ENCODE results near the gene CDH23.

CDH23 gene

DNA sequence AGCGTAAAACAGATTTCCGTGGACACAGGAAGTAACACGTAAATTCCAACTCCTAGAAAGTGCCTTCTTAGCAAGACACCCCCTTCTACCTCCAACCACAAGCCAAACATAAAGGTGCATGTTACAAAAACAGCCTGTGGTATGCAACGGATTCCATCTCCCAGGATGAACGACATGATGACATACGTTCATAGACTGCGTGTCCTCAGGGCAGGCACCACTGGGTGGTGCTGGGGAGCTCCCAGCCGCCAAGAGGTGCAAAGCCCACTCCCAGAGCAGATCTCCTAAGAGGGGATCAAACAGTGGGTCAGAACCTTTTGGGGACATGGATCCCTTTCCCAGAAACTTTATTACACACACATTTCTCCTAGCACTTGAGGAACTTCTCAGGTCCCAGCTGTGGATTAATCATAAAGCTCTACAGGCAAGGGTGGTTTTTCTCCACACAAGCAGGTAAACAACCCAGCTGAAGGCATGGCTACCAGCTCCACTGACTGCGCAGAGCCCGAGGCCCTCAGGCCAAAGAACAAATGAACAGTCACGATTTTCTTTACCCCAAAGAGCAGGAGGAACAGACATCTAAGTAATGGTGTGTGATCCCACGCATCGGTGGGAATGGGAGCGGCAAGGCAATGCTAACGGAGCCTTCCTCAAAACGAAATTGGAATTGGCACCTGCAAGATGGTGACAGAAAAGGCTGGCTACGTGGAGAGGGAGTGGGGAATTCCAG is 440.5 kb downstream of the CDH23 start:
- no peaks in the 10 kb centered on the region for H3K36me3 ChIP-seq (ENCODE audit: insufficient read depth)

DNA sequence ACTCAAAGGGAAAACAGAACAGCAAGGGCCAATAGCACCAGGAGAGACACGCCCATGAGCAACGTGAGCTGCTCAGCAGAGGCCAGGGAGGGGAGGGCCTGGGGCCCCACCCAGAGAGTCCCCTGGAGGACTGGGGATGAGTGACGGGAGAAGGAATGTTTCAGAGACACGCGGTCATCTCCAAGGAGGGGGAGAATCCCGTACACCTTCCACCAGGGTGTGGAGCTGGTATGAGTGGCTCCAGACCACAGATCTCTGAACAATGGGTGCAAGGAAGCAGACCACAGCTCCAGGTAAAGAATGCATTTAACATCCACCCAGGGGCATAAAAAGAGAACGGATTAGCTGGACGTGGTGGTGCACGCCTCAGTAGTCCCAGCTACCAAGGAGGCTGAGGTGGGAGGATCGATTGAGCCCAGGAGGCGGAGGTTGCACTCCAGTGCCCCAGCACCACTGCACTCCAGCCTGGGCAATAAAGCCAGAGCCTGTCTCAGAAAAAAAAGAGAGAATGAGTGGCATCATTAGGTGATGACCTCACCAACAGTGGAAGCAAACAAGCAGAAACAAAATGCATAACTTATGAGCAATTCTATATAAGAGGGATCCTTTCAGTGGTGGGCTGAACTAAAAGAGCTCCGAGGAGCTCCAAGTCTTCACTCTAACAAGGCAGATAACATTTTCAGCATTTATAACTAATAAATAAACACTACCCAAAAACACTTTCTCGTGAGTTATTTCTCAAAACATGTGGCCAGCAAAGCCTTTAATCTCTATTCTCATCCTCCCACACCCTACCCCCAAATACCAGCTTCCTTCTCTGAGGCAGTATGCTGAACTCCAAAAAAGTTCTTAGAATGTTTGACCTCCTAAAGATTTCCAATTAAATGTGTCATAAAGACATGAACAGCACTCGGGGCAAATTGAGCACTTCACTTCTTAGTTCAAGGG is 441.8 kb downstream of the CDH23 start:
- H3K27me3 ChIP-seq (ENCODE audit: insufficient read depth, low read depth): no peaks in the 10 kb centered on the region
- H3K9ac ChIP-seq: no peak overlapping the region
- peaks cover 17% of the 10 kb centered on the region for H3K4me1 ChIP-seq (ENCODE audit: low read depth, poor library complexity, severe bottlenecking)
- H4K20me1 ChIP-seq (ENCODE audit: insufficient read depth): no peaks in the 10 kb centered on the region
- no peak overlapping the region for H3K27ac ChIP-seq
- H3K36me3 ChIP-seq (ENCODE audit: insufficient read depth): no peaks in the 10 kb centered on the region
- peaks cover 18% of the 10 kb centered on the region; the same call in 1 of the 2 replicates for H3K79me2 ChIP-seq (ENCODE audit: insufficient read depth, low read depth)
- no peak overlapping the region for H3K4me2 ChIP-seq
- H2AFZ ChIP-seq (ENCODE audit: low read depth): no peak overlapping the region
- TF ChIP-seq, protein P1, sequence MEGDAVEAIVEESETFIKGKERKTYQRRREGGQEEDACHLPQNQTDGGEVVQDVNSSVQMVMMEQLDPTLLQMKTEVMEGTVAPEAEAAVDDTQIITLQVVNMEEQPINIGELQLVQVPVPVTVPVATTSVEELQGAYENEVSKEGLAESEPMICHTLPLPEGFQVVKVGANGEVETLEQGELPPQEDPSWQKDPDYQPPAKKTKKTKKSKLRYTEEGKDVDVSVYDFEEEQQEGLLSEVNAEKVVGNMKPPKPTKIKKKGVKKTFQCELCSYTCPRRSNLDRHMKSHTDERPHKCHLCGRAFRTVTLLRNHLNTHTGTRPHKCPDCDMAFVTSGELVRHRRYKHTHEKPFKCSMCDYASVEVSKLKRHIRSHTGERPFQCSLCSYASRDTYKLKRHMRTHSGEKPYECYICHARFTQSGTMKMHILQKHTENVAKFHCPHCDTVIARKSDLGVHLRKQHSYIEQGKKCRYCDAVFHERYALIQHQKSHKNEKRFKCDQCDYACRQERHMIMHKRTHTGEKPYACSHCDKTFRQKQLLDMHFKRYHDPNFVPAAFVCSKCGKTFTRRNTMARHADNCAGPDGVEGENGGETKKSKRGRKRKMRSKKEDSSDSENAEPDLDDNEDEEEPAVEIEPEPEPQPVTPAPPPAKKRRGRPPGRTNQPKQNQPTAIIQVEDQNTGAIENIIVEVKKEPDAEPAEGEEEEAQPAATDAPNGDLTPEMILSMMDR (conservative IDR thresholded peaks at IDR 0.05; ENCODE audit: low read depth, low read length): no peak
- no peak overlapping the region for H3K4me3 ChIP-seq (IDR thresholded peaks at IDR 0.05; ENCODE audit: insufficient read depth, low read depth, low read length)

More for the DNA sequence above, 440.5 kb downstream of the CDH23 start:
- no peak overlapping the region for H3K9ac ChIP-seq
- TF ChIP-seq, protein P1 (conservative IDR thresholded peaks at IDR 0.05; ENCODE audit: low read depth, low read length): no peak
- H3K79me2 ChIP-seq (ENCODE audit: insufficient read depth, low read depth): peaks cover 8% of the 10 kb centered on the region; the same call in 1 of the 2 replicates
- no peak overlapping the region for H2AFZ ChIP-seq (ENCODE audit: low read depth)
- H3K4me1 ChIP-seq (ENCODE audit: low read depth, poor library complexity, severe bottlenecking): peaks cover 11% of the 10 kb centered on the region
- H3K4me3 ChIP-seq (IDR thresholded peaks at IDR 0.05; ENCODE audit: insufficient read depth, low read depth, low read length): no peak overlapping the region
- H3K27me3 ChIP-seq (ENCODE audit: insufficient read depth, low read depth): no peaks in the 10 kb centered on the region
- H4K20me1 ChIP-seq (ENCODE audit: insufficient read depth): no peaks in the 10 kb centered on the region
- H3K4me2 ChIP-seq: no peak overlapping the region
- H3K27ac ChIP-seq: no peak overlapping the region

GRCh38 chr10:71840177-71840957 is 443.6 kb downstream of the CDH23 start:
- no peak overlapping the region for H3K9ac ChIP-seq
- H3K4me1 ChIP-seq (ENCODE audit: low read depth, poor library complexity, severe bottlenecking): peaks cover 16% of the 10 kb centered on the region
- no peak overlapping the region for H3K4me3 ChIP-seq (IDR thresholded peaks at IDR 0.05; ENCODE audit: insufficient read depth, low read depth, low read length)
- H3K27ac ChIP-seq: no peak overlapping the region
- no peak overlapping the region for H3K4me2 ChIP-seq
- no peaks in the 10 kb centered on the region for H3K27me3 ChIP-seq (ENCODE audit: insufficient read depth, low read depth)
- TF ChIP-seq, protein P1 (conservative IDR thresholded peaks at IDR 0.05; ENCODE audit: low read depth, low read length): no peak
- H3K36me3 ChIP-seq (ENCODE audit: insufficient read depth): no peaks in the 10 kb centered on the region
- H3K79me2 ChIP-seq (ENCODE audit: insufficient read depth, low read depth): peaks cover 29% of the 10 kb centered on the region; the same call in 1 of the 2 replicates
- no peaks in the 10 kb centered on the region for H4K20me1 ChIP-seq (ENCODE audit: insufficient read depth)
- no peak overlapping the region for H2AFZ ChIP-seq (ENCODE audit: low read depth)

DNA sequence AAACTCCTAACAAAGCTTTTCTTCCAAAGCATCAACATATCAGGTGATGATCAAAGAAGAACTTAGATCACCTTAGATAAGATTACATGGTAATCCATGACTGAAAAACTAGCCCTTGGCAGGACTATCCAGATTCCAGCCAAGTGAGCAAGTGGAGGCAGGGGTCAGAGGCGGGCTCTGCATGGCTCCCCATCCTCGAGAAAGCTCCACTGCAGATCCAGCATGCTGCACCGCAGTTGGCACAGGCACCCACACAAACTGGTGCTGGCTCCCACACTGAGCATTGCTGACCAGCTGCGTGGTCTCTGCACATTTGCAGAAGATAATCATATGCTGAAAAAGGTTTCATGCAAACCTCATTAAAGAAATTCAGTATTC is 444.2 kb downstream of the CDH23 start:
- peaks cover 16% of the 10 kb centered on the region for H3K4me1 ChIP-seq (ENCODE audit: low read depth, poor library complexity, severe bottlenecking)
- no peak overlapping the region for H2AFZ ChIP-seq (ENCODE audit: low read depth)
- no peak overlapping the region for H3K4me3 ChIP-seq (IDR thresholded peaks at IDR 0.05; ENCODE audit: insufficient read depth, low read depth, low read length)
- no peaks in the 10 kb centered on the region for H3K27me3 ChIP-seq (ENCODE audit: insufficient read depth, low read depth)
- H3K9ac ChIP-seq: no peak overlapping the region
- H3K27ac ChIP-seq: no peak overlapping the region
- no peaks in the 10 kb centered on the region for H3K36me3 ChIP-seq (ENCODE audit: insufficient read depth)
- H4K20me1 ChIP-seq (ENCODE audit: insufficient read depth): no peaks in the 10 kb centered on the region
- TF ChIP-seq, protein P1 (conservative IDR thresholded peaks at IDR 0.05; ENCODE audit: low read depth, low read length): no peak
- peaks cover 29% of the 10 kb centered on the region; the same call in 1 of the 2 replicates for H3K79me2 ChIP-seq (ENCODE audit: insufficient read depth, low read depth)
- H3K4me2 ChIP-seq: no peak overlapping the region
